ENCODE measurements around the gene DNM3.

The DNM3 gene

DNA sequence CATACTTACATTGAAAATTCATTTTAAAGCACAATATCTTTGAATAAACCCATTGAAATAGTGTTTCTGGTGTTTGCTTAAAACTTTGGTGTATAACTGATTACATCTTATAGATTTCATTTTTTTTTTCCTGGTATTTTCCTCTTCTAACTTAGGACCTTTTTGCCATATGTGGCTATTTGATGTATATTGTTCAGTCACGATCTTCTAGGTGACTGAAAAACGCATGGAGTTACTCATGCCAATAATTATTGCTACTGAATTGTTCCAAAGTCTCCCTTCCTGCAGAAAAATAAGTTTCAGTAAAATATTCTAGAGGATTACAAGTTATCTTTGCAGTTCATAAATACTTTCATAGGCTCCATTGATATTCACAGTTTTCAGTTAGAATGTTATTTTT lies 556.3 kb downstream of the DNM3 start:
- H3K36me3 ChIP-seq (ENCODE audit: control insufficient read depth, insufficient read depth, low read length), result no peaks in the 10 kb centered on the region
- H3K4me3 ChIP-seq (ENCODE audit: low read length), result no peak overlapping the region
- peaks cover 7% of the 10 kb centered on the region for H3K4me1 ChIP-seq (ENCODE audit: control insufficient read depth, insufficient read depth, low read length)
- no peaks in the 10 kb centered on the region for H3K9me3 ChIP-seq (ENCODE audit: control insufficient read depth, low read length)
- no peak overlapping the region for H3K9ac ChIP-seq (ENCODE audit: low read length)
- H3K27me3 ChIP-seq (ENCODE audit: control insufficient read depth, insufficient read depth, low read length), result no peaks in the 10 kb centered on the region

DNA sequence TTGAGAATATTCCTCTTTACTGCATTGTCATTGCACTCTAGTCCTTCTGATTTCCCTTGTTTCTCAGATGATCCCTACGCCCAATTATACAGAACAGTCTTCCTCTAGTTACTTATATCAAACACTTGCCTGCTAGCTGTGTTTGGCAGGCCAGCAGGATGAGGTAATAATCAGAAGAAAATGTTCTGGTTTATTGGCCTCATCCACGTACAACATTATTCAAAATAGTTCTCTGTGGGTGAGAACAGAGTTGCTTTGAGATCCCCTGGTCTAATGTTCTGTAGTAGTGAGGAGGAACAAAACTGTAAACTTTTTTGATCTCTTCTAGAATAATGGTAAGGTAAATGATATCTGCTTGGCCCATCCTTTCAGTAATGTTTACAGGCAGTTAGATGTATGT lies 556.9 kb downstream of the DNM3 start:
- Histone ChIP-seq H3K36me3 (ENCODE audit: control insufficient read depth, insufficient read depth, low read length) (no peaks in the 10 kb centered on the region), H3K27me3 (ENCODE audit: control insufficient read depth, insufficient read depth, low read length) (no peaks in the 10 kb centered on the region), H3K4me1 (ENCODE audit: control insufficient read depth, insufficient read depth, low read length) (peaks cover 7% of the 10 kb centered on the region), H3K9me3 (ENCODE audit: control insufficient read depth, low read length) (no peaks in the 10 kb centered on the region), H3K4me3 (ENCODE audit: low read length) (no peak overlapping the region), H3K9ac (ENCODE audit: low read length) (no peak overlapping the region)

DNA sequence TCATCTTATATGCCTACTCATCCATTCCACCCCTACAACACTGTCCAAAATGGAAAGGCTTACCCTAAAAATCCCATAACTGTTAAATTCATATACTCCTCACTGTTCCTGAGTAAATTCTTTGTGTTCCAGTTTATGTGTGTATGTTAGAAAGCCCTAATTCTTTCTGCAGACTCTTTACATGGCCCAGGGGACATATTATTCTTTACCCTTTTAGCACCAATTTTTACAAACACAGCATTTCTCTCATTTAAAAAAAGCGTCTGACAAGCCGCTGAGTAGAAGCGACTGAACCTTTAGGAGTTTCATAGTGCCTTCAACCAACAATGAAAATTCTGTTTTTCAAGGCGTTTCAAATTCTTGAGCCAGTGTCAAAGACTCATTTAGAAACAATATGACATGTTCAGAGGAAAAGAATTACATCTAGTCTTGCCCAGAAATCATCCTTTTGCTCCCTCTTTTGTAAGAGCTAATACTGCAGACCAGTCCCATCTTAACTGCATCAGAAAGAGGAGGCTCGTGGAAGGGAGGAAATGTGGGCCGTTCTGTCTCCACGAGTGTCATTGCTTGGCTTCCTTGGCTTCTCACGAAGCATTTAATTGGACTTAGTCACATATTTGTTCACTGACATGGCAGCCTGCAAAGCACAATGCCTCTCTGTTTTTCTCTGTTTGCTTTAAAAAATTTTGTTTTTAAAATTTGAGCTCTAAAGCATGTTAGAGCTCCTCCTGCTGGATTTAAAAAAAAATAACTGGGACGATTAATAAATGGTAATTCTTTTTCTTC lies 557.9 kb downstream of the DNM3 start:
- Histone ChIP-seq H3K27me3 (ENCODE audit: control insufficient read depth, insufficient read depth, low read length) (no peaks in the 10 kb centered on the region), H3K9me3 (ENCODE audit: control insufficient read depth, low read length) (no peaks in the 10 kb centered on the region), H3K4me1 (ENCODE audit: control insufficient read depth, insufficient read depth, low read length) (peaks cover 7% of the 10 kb centered on the region), H3K36me3 (ENCODE audit: control insufficient read depth, insufficient read depth, low read length) (no peaks in the 10 kb centered on the region), H3K9ac (ENCODE audit: low read length) (peak overlapping the region; percentile 35), H3K4me3 (ENCODE audit: low read length) (no peak overlapping the region)

DNA sequence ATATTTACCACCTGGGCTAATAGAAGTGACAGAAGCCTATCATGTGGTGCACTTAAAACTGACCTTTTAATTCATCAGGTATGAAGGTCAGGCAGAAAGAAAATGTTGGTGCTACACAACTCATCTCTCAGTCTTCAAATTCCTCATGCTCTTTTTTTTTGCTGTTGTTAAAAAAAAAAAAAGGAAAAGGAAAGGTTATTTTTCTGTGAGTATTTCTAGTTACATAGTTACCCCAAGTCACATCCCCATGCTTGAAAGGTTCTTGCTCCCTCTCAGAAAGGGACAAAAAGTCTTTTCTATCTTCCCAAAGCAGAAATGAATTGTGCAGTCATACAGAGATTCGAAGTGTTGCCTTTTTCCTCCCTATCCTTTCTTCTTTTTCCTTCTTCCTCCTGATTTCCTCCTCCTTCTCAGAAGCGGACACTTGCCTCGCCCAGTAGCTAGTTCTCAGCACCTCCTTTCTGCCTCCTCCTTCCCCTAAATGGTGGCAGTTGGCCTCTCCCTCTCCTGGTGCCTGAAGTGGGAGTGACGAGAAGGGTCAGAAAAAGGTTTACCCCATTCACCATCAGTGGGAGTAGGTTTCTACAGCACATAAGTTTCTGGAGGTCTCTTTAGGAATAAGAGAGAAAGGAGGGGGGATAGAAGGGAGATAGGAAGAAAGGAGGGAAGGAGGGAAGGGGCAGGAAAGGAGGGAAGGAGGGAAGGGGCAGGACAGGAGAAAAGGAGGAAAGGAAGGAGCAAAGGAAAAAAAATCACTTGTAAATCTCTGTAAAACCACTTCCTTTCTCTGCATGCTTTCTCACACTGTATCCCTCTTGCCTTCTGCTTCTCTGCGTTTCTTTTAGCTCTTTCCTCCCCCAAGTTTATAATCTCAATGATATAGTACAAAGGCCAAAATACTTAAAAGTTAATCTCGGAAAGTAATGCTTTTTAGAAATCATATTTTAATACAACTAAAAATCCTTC lies 558.7 kb downstream of the DNM3 start:
- Histone ChIP-seq H3K4me3 (ENCODE audit: low read length) (no peak overlapping the region), H3K9ac (ENCODE audit: low read length) (no peak overlapping the region), H3K4me1 (ENCODE audit: control insufficient read depth, insufficient read depth, low read length) (peaks cover 3% of the 10 kb centered on the region)

DNA sequence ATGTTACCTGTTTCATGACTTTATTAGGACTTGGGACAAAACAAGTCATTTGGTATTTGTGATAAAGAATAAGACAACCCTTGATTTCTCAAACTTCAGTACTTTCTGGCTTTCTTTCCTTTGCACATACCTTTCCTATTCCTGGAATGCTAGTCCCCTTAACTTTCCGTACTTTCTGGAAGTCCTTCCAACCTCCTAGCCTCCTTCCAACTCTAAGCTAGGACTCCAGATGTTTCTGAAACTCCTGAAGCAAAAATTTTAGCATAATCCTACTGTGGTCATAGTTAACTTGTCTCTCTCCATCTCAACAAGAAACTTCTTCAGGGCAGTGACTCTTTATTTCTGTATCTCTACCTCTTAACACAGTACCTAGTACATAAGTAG lies 559.4 kb downstream of the DNM3 start:
- no peaks in the 10 kb centered on the region for H3K36me3 ChIP-seq (ENCODE audit: control insufficient read depth, insufficient read depth, low read length)

More for the DNA sequence above, 558.7 kb downstream of the DNM3 start:
- Histone ChIP-seq H3K9me3 (ENCODE audit: control insufficient read depth, low read length) (no peaks in the 10 kb centered on the region), H3K27me3 (ENCODE audit: control insufficient read depth, insufficient read depth, low read length) (no peaks in the 10 kb centered on the region), H3K36me3 (ENCODE audit: control insufficient read depth, insufficient read depth, low read length) (no peaks in the 10 kb centered on the region)

DNA sequence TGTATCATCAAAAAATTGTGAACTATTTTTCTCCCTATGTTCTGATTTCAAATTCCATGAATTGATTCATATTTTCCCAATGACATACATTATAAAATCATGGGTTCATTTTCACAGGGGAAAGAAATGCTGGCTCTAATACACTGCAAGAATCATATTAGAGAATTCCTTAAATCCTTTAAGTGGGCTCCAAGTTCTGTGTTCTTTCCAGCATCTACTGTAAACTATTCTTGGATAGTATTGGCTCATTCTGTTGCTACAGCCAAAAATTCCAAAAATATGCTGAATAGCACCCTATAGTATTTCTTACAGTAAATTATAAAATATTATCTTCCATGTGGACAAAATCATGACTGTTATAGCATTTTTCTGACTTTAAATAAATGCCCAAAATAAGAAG lies 560.2 kb downstream of the DNM3 start:
- H3K9me3 ChIP-seq (ENCODE audit: control insufficient read depth, low read length), result no peaks in the 10 kb centered on the region

More for the DNA sequence above, 559.4 kb downstream of the DNM3 start:
- H3K4me1 ChIP-seq (ENCODE audit: control insufficient read depth, insufficient read depth, low read length), result peaks cover 3% of the 10 kb centered on the region
- no peaks in the 10 kb centered on the region for H3K27me3 ChIP-seq (ENCODE audit: control insufficient read depth, insufficient read depth, low read length)
- H3K9ac ChIP-seq (ENCODE audit: low read length), result no peak overlapping the region
- H3K4me3 ChIP-seq (ENCODE audit: low read length), result no peak overlapping the region
- no peaks in the 10 kb centered on the region for H3K9me3 ChIP-seq (ENCODE audit: control insufficient read depth, low read length)

DNA sequence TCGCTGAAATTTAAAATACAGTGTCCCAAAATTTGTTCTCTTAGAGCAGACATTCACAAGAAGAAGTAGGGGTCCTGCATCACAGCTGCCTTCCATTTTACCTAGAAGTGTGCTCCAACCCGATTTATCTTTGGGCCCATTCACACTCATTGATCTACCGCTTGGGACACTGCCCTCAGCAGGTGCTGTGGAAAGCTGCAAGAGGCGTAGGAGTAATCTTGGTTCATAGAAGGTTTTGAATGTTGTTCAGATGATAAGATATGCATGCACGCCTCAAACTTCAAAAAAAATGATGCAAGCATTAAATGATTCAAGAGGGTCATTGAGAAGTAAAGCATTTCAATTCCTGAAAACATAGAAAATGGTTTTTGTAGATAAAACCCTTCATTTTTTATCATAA lies 560.6 kb downstream of the DNM3 start:
- Histone ChIP-seq H3K27me3 (ENCODE audit: control insufficient read depth, insufficient read depth, low read length) (no peaks in the 10 kb centered on the region), H3K9me3 (ENCODE audit: control insufficient read depth, low read length) (no peaks in the 10 kb centered on the region), H3K4me1 (ENCODE audit: control insufficient read depth, insufficient read depth, low read length) (peaks cover 3% of the 10 kb centered on the region), H3K9ac (ENCODE audit: low read length) (no peak overlapping the region), H3K36me3 (ENCODE audit: control insufficient read depth, insufficient read depth, low read length) (no peaks in the 10 kb centered on the region), H3K4me3 (ENCODE audit: low read length) (no peak overlapping the region)

More for the DNA sequence above, 560.2 kb downstream of the DNM3 start:
- Histone ChIP-seq H3K4me1 (ENCODE audit: control insufficient read depth, insufficient read depth, low read length) (peaks cover 3% of the 10 kb centered on the region), H3K36me3 (ENCODE audit: control insufficient read depth, insufficient read depth, low read length) (no peaks in the 10 kb centered on the region), H3K27me3 (ENCODE audit: control insufficient read depth, insufficient read depth, low read length) (no peaks in the 10 kb centered on the region), H3K9ac (ENCODE audit: low read length) (no peak overlapping the region), H3K4me3 (ENCODE audit: low read length) (no peak overlapping the region)

DNA sequence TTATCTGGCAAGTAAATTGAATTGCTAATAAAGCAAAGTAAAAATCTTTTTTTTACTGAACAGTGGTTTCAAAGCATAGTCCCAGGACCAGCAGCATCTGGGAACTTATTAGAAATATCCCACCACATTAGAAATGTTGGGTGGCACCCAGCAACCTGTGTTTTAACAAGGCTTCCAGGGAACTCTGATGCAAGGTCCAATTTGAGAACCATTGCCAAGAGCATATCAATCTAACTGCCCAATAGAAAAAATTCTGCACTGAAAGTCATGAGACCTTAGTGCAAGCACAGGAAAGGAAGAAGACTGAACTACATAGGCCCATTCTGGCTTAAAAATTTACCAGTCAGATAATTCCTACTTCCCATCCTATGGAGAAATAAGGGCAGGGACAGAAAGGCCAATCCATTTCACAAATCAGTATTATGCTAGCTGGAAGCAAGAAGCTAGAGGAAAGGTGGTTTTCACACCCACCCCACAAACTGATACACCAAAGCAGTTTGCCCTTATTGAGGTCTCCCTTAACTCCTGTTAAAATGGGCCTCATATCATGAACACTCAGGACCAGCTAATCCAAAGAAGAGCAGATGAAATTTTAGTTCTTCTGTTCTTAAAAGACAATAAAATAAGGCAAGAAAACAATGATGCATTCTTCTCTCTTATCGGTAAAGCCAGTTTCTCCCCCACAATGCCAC lies 561.7 kb downstream of the DNM3 start:
- Histone ChIP-seq H3K36me3 (ENCODE audit: control insufficient read depth, insufficient read depth, low read length) (no peaks in the 10 kb centered on the region), H3K9me3 (ENCODE audit: control insufficient read depth, low read length) (no peaks in the 10 kb centered on the region), H3K27me3 (ENCODE audit: control insufficient read depth, insufficient read depth, low read length) (no peaks in the 10 kb centered on the region), H3K4me1 (ENCODE audit: control insufficient read depth, insufficient read depth, low read length) (peaks cover 3% of the 10 kb centered on the region), H3K4me3 (ENCODE audit: low read length) (no peak overlapping the region), H3K9ac (ENCODE audit: low read length) (no peak overlapping the region)

DNA sequence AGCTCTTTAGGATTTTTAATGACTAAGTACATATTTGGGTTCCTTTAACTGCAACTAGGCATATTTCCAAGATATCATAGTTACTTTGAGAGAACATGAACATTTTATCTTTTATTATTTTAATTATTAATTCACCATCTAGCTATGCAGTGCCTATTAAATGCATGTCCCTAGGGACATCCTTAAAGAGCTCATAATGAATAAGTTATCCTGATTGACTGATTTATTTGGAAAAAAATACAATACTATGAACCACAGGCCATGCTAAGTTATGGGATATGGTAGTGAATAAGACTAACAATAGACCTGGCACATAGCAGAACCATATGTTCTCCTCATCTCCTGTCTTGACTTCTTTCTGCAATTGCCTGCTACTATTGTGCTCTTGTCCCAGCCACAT lies 562.8 kb downstream of the DNM3 start:
- no peak overlapping the region for H3K9ac ChIP-seq (ENCODE audit: low read length)
- no peaks in the 10 kb centered on the region for H3K36me3 ChIP-seq (ENCODE audit: control insufficient read depth, insufficient read depth, low read length)
- H3K4me3 ChIP-seq (ENCODE audit: low read length), result no peak overlapping the region
- peaks cover 3% of the 10 kb centered on the region for H3K4me1 ChIP-seq (ENCODE audit: control insufficient read depth, insufficient read depth, low read length)
- no peaks in the 10 kb centered on the region for H3K27me3 ChIP-seq (ENCODE audit: control insufficient read depth, insufficient read depth, low read length)
- no peaks in the 10 kb centered on the region for H3K9me3 ChIP-seq (ENCODE audit: control insufficient read depth, low read length)

DNA sequence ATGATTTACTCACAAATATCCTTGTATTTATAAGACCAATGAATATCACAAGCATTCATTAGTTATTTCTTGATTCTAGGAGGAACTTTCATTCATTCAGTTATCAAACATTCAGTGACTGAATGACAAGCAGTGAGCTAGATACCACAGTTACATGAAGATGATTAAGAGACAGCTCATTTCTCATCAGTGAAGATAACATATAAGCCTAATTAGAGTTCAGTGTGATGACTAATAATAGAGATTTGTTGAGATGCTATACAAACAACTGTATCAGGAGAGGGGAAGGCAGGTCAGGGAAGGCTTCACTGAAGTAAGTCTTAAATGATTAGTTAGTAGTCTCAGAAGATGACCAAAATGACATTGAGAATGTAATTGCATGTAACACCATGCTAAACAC lies 564.6 kb downstream of the DNM3 start:
- Histone ChIP-seq H3K27me3 (ENCODE audit: control insufficient read depth, insufficient read depth, low read length) (no peaks in the 10 kb centered on the region), H3K4me3 (ENCODE audit: low read length) (no peak overlapping the region), H3K36me3 (ENCODE audit: control insufficient read depth, insufficient read depth, low read length) (no peaks in the 10 kb centered on the region), H3K9me3 (ENCODE audit: control insufficient read depth, low read length) (no peaks in the 10 kb centered on the region), H3K9ac (ENCODE audit: low read length) (no peak overlapping the region), H3K4me1 (ENCODE audit: control insufficient read depth, insufficient read depth, low read length) (no peaks in the 10 kb centered on the region)

DNA sequence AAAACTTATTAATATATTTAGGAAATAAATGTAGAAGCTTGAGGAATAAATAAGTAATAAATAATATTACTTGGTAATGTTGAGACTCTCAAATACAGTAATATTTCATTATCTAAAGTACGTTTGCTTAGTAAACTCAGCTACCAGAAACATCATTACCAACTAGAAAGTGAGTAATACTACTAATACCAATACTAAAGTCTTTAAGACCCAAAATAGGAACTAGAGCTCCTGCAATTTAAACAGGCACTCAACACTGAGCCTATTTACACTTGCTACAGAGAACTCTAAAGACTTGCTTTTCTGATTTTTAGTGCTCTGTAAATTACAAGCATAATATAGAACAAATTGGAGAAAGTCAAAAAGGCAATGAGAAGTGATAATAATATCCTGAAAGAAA lies 565.7 kb downstream of the DNM3 start:
- no peaks in the 10 kb centered on the region for H3K36me3 ChIP-seq (ENCODE audit: control insufficient read depth, insufficient read depth, low read length)
- no peak overlapping the region for H3K9ac ChIP-seq (ENCODE audit: low read length)
- H3K9me3 ChIP-seq (ENCODE audit: control insufficient read depth, low read length), result no peaks in the 10 kb centered on the region
- no peak overlapping the region for H3K4me3 ChIP-seq (ENCODE audit: low read length)
- H3K27me3 ChIP-seq (ENCODE audit: control insufficient read depth, insufficient read depth, low read length), result no peaks in the 10 kb centered on the region
- no peaks in the 10 kb centered on the region for H3K4me1 ChIP-seq (ENCODE audit: control insufficient read depth, insufficient read depth, low read length)

DNA sequence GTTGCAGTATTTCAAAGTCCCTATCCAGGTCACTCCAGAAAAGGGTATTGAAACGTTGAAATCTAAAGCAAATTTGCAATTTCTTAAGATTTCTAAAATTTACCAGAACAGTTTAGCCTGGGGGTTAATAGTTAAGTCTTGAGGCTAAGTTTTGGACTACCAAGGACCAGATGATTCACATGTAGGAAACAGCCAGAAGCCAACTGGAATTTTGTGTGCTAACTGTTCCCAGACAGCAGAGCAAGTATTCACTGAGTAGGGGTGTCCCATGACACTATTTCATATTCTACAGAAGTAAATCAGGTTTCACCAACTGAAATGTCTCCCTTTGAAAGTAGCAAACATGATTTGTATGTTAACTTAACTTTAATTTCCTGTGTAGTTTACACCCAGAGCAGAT lies 567.7 kb downstream of the DNM3 start:
- no peaks in the 10 kb centered on the region for H3K36me3 ChIP-seq (ENCODE audit: control insufficient read depth, insufficient read depth, low read length)
- no peak overlapping the region for H3K9ac ChIP-seq (ENCODE audit: low read length)
- no peaks in the 10 kb centered on the region for H3K27me3 ChIP-seq (ENCODE audit: control insufficient read depth, insufficient read depth, low read length)
- no peak overlapping the region for H3K4me3 ChIP-seq (ENCODE audit: low read length)
- no peaks in the 10 kb centered on the region for H3K4me1 ChIP-seq (ENCODE audit: control insufficient read depth, insufficient read depth, low read length)
- no peaks in the 10 kb centered on the region for H3K9me3 ChIP-seq (ENCODE audit: control insufficient read depth, low read length)

All from mucosa of stomach (tissue), 1 donor.